H7 (cell line): ENCODE data around the gene ANGPTL4. TPM values are rescaled to one million over a fixed set of nuclear protein-coding genes. Genes with fewer than 3 reads are reported as not detected.
"Not testable (repeated sequence)": the region's sequence is repeated elsewhere in the genome, so short reads cannot be mapped to it uniquely, and the experiment has no call there.

Experiments
- DNase-seq: peaks from one replicate; pipeline ENCODE4 v3.0.0; 2012
- H3K27me3 ChIP-seq: 2 replicates; pipeline ENCODE4 v1.6.0; 2011; ENCODE audit warnings: mild to moderate bottlenecking, low read length; ENCODE audit not compliant: control insufficient read depth, insufficient read depth
- H3K36me3 ChIP-seq: replicated peaks from 2 replicates; pipeline ENCODE4 v1.5.1; 2011; ENCODE audit warnings: low read length; ENCODE audit not compliant: control insufficient read depth, insufficient read depth
- H3K4me3 ChIP-seq: 2 replicates; pipeline ENCODE4 v1.5.1; 2011; ENCODE audit warnings: low read depth, mild to moderate bottlenecking, control low read depth, low read length, moderate library complexity; ENCODE audit not compliant: insufficient read depth
- total RNA-seq: library from RNA; depleted of rRNA; stranded (reverse); fragments of >200 nt; shearing (Covaris generic); gene quantifications from 2 replicates; pipeline ENCODE4 v1.2.3, GENCODE V29; 2014

The ANGPTL4 gene
- total RNA-seq, 1 experiment from 2014 or later: 13.2 TPM

DNA sequence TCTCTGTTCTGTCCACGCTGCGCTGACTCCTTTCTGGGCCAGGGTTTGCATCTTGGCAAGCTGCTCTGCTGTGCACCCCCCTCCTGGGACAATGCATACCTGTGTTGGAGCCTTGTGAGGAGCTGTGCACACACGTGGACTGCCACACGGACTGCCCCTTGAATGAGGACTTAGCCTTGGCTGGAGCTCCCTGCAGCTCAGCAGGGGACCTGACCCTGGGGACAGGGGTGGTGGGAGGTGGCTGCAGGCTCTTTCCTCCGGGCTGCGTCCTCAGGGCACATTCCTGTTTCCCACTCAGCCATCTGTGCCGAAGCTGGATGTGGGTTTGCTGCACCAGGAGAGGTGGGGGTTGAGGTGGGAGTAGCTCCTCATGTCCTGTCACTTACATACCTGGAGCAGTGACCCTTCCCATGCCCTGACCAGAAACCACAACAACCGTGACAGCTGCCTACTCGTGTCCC lies 34.4 kb downstream of the ANGPTL4 start:
- Histone ChIP-seq H3K27me3 (no peaks in the 10 kb centered on the region), H3K4me3 (no peak overlapping the region), H3K36me3 (no peaks in the 10 kb centered on the region; the same call in none of the 2 replicates)
- DNase-seq: peak; percentile 36

GRCh38 chr19:8399681-8400188 lies 35.8 kb downstream of the ANGPTL4 start:
- H3K4me3 ChIP-seq: no peak overlapping the region
- H3K36me3 ChIP-seq: peaks cover 2% of the 10 kb centered on the region
- no peak for DNase-seq
- H3K27me3 ChIP-seq: no peaks in the 10 kb centered on the region

GRCh38 chr19:8401981-8402411 lies 38.0 kb downstream of the ANGPTL4 start:
- no peak overlapping the region for H3K4me3 ChIP-seq
- peaks cover 6% of the 10 kb centered on the region for H3K36me3 ChIP-seq
- no peak for DNase-seq
- H3K27me3 ChIP-seq: no peaks in the 10 kb centered on the region

- H3K36me3 ChIP-seq: peaks cover 6% of the 10 kb centered on the region
- H3K4me3 ChIP-seq: no peak overlapping the region
- no peaks in the 10 kb centered on the region for H3K27me3 ChIP-seq
- peak; percentile 40 for DNase-seq
These were observed 39.3 kb downstream of the ANGPTL4 start for GRCh38 chr19:8403098-8403819.

DNA sequence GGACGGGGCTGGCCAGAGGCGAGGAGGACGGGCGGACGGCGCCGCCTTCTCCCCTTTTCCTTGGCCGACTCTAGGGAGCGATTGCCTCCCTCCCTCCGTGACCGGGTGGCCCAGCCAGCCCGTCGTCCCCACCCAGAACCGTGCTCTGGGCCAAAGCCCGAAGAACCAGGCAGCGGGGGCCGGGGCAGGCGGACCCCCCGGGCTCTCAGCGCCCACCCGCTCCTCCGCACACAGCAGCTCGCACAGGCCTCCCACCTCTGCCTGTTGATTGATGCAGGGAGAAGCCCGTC lies 39.8 kb downstream of the ANGPTL4 start:
- no peaks in the 10 kb centered on the region for H3K27me3 ChIP-seq
- peaks cover 6% of the 10 kb centered on the region for H3K36me3 ChIP-seq
- DNase-seq: peak; percentile 40
- no peak overlapping the region for H3K4me3 ChIP-seq

GRCh38 chr19:8404391-8405151 lies 40.6 kb downstream of the ANGPTL4 start:
- Histone ChIP-seq H3K4me3 (no peak overlapping the region), H3K36me3 (peaks cover 6% of the 10 kb centered on the region), H3K27me3 (no peaks in the 10 kb centered on the region)
- DNase-seq: no peak

DNA sequence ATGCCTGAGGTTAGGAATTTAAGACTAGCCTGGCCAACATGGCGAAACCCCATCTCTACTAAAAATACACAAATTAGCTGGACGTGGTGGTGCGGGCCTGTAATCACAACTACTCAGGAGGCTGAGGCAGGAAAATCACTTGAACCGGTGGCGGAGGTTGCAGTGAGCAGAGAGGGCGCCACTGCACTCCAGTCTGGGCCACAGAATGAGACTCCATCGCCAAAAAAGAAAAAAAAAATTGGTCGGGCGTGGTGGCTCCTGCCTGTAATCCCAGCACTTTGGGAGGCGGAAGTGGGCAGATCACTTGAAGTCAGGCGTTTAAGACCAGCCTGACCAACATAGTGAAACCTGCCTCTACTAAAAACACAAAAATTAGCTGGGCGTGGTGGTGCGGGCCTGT lies 46.8 kb downstream of the ANGPTL4 start:
- H3K36me3 ChIP-seq, DNase-seq, H3K27me3 ChIP-seq, H3K4me3 ChIP-seq: not testable (repeated sequence)

GRCh38 chr19:8412783-8413628 lies 49.1 kb downstream of the ANGPTL4 start, which contains the start of gene MARCHF2:
MARCHF2 (plus strand) TSS chr19:8413305; CDS start chr19:8421841, 8,536 bp downstream.
- Histone ChIP-seq H3K27me3 (no peaks in the 10 kb centered on the region), H3K4me3 (peak within 1 kb of the TSS; percentile 69), H3K36me3 (no peaks in the 10 kb centered on the region)
- peak; percentile 100 for DNase-seq

DNA sequence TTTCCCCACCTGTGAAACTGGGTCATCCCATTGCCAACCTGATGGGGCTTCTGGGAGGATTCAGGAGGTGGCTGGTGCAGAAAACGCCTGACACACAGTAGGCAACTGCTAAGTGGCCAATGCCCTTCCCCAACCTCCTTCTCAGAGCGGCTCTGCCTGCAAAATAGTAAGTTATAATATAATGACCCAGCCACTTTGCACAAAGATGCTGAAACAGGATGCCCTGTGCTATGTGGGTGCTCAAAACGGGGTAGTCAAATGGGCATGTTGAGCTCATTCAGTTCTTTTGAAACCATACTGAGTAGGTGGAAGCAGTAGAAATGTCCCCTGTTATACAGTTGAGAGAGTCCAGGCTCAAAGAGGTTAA lies 49.7 kb downstream of the ANGPTL4 start:
- DNase-seq: no peak
- Histone ChIP-seq H3K36me3 (no peaks in the 10 kb centered on the region), H3K27me3 (no peaks in the 10 kb centered on the region), H3K4me3 (peak overlapping the region; percentile 69)

GRCh38 chr19:8416796-8417195 lies 52.8 kb downstream of the ANGPTL4 start:
- DNase-seq: no peak
- Histone ChIP-seq H3K27me3 (no peaks in the 10 kb centered on the region), H3K36me3 (no peaks in the 10 kb centered on the region), H3K4me3 (no peak overlapping the region)

GRCh38 chr19:8421484-8422461 lies 57.8 kb downstream of the ANGPTL4 start:
- no peaks in the 10 kb centered on the region for H3K36me3 ChIP-seq
- no peaks in the 10 kb centered on the region for H3K27me3 ChIP-seq
- no peak overlapping the region for H3K4me3 ChIP-seq
- peak; percentile 34 for DNase-seq

- Histone ChIP-seq H3K27me3 (no peaks in the 10 kb centered on the region), H3K4me3 (no peak overlapping the region)
- DNase-seq: peak; percentile 70
These were observed 59.9 kb downstream of the ANGPTL4 start for GRCh38 chr19:8423817-8424223.

More at GRCh38 chr19:8423817-8424223, 59.9 kb downstream of the ANGPTL4 start:
- no peaks in the 10 kb centered on the region for H3K36me3 ChIP-seq
